ENCODE data around the gene ANKRD55. TPM values are rescaled to one million over a fixed set of nuclear protein-coding genes. Genes with fewer than 3 reads are reported as not detected.

The ANKRD55 gene
- total and polyA plus RNA-seq, 4 donors: 0.37 to 1.9 (median 1.4) TPM

DNA sequence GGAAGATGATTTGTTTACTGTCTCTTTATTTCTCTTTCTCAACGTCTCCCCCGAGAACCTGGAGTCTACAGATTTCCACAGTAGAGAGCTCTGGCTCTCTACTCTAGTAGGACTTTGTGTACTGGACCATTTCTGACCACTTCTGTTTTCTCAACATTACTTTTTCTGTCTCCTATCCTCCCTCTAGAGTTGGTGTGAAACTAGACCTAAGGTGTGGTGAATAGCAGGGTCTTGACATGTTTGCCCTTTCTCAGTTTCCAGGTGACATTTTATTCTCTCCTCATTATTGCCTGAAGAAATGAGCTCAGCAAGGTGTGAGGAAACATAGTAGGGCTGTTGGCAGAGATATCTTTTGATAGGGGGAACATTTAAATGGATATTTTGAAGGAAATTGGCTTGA lies 176.3 kb downstream of the ANKRD55 start:
- no peak for TF ChIP-seq NR2F2 (IDR thresholded peaks at IDR 0.05)
- TF ChIP-seq FOXA1 (IDR thresholded peaks at IDR 0.05): no peak
- no peak for TF ChIP-seq RXRA (IDR thresholded peaks at IDR 0.05)
- TF ChIP-seq, protein P1, sequence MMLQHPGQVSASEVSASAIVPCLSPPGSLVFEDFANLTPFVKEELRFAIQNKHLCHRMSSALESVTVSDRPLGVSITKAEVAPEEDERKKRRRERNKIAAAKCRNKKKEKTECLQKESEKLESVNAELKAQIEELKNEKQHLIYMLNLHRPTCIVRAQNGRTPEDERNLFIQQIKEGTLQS (IDR thresholded peaks at IDR 0.05): no peak
- TF ChIP-seq EGR1 (IDR thresholded peaks at IDR 0.05; ENCODE audit: low read depth in 2 of 2): no peak
- no peak for TF ChIP-seq GABPA (IDR thresholded peaks at IDR 0.05 in 1 of 2, conservative IDR thresholded peaks at IDR 0.05 in 1 of 2)
- no peak for TF ChIP-seq FOXA2 (IDR thresholded peaks at IDR 0.05)
- Histone ChIP-seq H3K36me3 (ENCODE audit: control insufficient read depth in 4 of 4, insufficient read depth in 3 of 4, low read depth in 1 of 4, low read length in 3 of 4) (no peaks in the 10 kb centered on the region), H3K4me3 (ENCODE audit: low read depth in 1 of 3, low read length in 3 of 3) (no peak overlapping the region), H3K9me3 (ENCODE audit: control insufficient read depth in 4 of 4, low read length in 3 of 4) (peaks cover 0 to 4% (median under 1%) of the 10 kb centered on the region in 4 donors), H3K27ac (ENCODE audit: low read depth in 1 of 2, low read length in 2 of 2) (no peak overlapping the region), H3K9ac (ENCODE audit: low read depth in 1 of 2, low read length in 2 of 2) (no peak overlapping the region), H3K27me3 (ENCODE audit: control insufficient read depth in 4 of 4, insufficient read depth in 4 of 4, low read length in 3 of 4) (no peaks in the 10 kb centered on the region), H3K4me1 (ENCODE audit: control insufficient read depth in 4 of 4, insufficient read depth in 4 of 4, low read length in 3 of 4) (peaks cover 0 to 21% (median 7%) of the 10 kb centered on the region in 4 donors)
- 98% methylated on average over 2 of the region's 2 CpGs for WGBS
- DNase-seq (ENCODE audit: low spot score): no peak

DNA sequence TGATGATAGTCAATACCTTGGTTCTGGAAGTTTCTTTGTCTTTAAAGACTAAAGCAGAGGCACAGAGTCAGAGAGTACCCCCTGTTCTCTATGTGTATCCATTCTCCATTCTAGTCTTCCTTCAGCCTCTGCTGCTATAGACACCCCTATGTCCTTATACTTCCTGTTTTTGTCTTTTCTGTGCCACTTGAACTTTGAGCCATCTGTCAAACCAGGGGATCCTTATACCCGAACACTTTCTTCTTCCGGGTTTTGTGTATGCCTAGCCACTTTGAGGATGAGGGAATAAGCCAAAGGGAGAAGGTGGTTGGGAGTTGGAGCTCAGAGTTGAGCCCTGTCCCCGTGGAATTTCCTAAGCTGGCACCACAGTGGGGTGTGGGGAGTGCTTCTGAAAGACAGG lies 177.3 kb downstream of the ANKRD55 start:
- Histone ChIP-seq H3K9ac (ENCODE audit: low read depth in 1 of 2, low read length in 2 of 2) (no peak overlapping the region), H3K4me3 (ENCODE audit: low read depth in 1 of 3, low read length in 3 of 3) (no peak overlapping the region), H3K4me1 (ENCODE audit: control insufficient read depth in 4 of 4, insufficient read depth in 4 of 4, low read length in 3 of 4) (peaks cover 0 to 24% (median 8%) of the 10 kb centered on the region in 4 donors), H3K36me3 (ENCODE audit: control insufficient read depth in 4 of 4, insufficient read depth in 3 of 4, low read depth in 1 of 4, low read length in 3 of 4) (no peaks in the 10 kb centered on the region), H3K27ac (ENCODE audit: low read depth in 1 of 2, low read length in 2 of 2) (no peak overlapping the region), H3K9me3 (ENCODE audit: control insufficient read depth in 4 of 4, low read length in 3 of 4) (peaks cover 0 to 4% (median under 1%) of the 10 kb centered on the region in 4 donors), H3K27me3 (ENCODE audit: control insufficient read depth in 4 of 4, insufficient read depth in 4 of 4, low read length in 3 of 4) (no peaks in the 10 kb centered on the region)
- WGBS: 69% methylated on average over 3 of the region's 3 CpGs
- no peak for DNase-seq (ENCODE audit: low spot score)
- TF ChIP-seq RXRA (IDR thresholded peaks at IDR 0.05): no peak
- TF ChIP-seq, protein P1 (IDR thresholded peaks at IDR 0.05): no peak
- no peak for TF ChIP-seq NR2F2 (IDR thresholded peaks at IDR 0.05)
- TF ChIP-seq JUND (IDR thresholded peaks at IDR 0.05): no peak
- TF ChIP-seq FOXA1 (IDR thresholded peaks at IDR 0.05): no peak
- TF ChIP-seq, protein P2, sequence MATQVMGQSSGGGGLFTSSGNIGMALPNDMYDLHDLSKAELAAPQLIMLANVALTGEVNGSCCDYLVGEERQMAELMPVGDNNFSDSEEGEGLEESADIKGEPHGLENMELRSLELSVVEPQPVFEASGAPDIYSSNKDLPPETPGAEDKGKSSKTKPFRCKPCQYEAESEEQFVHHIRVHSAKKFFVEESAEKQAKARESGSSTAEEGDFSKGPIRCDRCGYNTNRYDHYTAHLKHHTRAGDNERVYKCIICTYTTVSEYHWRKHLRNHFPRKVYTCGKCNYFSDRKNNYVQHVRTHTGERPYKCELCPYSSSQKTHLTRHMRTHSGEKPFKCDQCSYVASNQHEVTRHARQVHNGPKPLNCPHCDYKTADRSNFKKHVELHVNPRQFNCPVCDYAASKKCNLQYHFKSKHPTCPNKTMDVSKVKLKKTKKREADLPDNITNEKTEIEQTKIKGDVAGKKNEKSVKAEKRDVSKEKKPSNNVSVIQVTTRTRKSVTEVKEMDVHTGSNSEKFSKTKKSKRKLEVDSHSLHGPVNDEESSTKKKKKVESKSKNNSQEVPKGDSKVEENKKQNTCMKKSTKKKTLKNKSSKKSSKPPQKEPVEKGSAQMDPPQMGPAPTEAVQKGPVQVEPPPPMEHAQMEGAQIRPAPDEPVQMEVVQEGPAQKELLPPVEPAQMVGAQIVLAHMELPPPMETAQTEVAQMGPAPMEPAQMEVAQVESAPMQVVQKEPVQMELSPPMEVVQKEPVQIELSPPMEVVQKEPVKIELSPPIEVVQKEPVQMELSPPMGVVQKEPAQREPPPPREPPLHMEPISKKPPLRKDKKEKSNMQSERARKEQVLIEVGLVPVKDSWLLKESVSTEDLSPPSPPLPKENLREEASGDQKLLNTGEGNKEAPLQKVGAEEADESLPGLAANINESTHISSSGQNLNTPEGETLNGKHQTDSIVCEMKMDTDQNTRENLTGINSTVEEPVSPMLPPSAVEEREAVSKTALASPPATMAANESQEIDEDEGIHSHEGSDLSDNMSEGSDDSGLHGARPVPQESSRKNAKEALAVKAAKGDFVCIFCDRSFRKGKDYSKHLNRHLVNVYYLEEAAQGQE (IDR thresholded peaks at IDR 0.05): no peak
- TF ChIP-seq EGR1 (IDR thresholded peaks at IDR 0.05; ENCODE audit: low read depth in 2 of 2): no peak
- TF ChIP-seq HNF4G (IDR thresholded peaks at IDR 0.05): no peak
- TF ChIP-seq RAD21 (IDR thresholded peaks at IDR 0.05): no peak

DNA sequence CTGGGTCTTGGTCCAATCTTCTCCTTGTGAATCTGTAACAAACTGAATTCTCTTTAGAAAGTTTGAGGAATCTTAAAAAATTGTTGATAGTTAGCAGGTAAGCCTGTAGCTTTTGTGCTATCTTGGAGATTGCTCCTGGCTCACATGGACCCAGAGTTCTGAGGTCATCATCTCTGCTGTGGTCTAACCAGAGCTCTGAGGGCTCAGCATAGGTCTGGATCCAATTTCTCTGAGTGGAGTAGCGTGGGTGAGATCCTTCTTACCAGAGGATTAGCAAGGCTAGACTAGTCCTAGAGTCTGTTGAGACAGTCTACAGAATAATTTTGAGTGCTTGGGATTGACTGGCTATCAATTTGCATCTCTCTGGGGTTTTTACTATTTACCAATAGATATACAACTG lies 177.8 kb downstream of the ANKRD55 start:
- Histone ChIP-seq H3K9ac (ENCODE audit: low read depth in 1 of 2, low read length in 2 of 2) (no peak overlapping the region), H3K36me3 (ENCODE audit: control insufficient read depth in 4 of 4, insufficient read depth in 3 of 4, low read depth in 1 of 4, low read length in 3 of 4) (no peaks in the 10 kb centered on the region), H3K27me3 (ENCODE audit: control insufficient read depth in 4 of 4, insufficient read depth in 4 of 4, low read length in 3 of 4) (no peaks in the 10 kb centered on the region), H3K27ac (ENCODE audit: low read depth in 1 of 2, low read length in 2 of 2) (no peak overlapping the region), H3K4me3 (ENCODE audit: low read depth in 1 of 3, low read length in 3 of 3) (no peak overlapping the region), H3K9me3 (ENCODE audit: control insufficient read depth in 4 of 4, low read length in 3 of 4) (peaks cover 0 to 4% (median under 1%) of the 10 kb centered on the region in 4 donors), H3K4me1 (ENCODE audit: control insufficient read depth in 4 of 4, insufficient read depth in 4 of 4, low read length in 3 of 4) (peaks cover 0 to 26% (median 10%) of the 10 kb centered on the region in 4 donors)
- no peak for TF ChIP-seq GABPA (IDR thresholded peaks at IDR 0.05 in 1 of 2, conservative IDR thresholded peaks at IDR 0.05 in 1 of 2)
- TF ChIP-seq EGR1 (IDR thresholded peaks at IDR 0.05; ENCODE audit: low read depth in 2 of 2): no peak
- no peak for TF ChIP-seq RAD21 (IDR thresholded peaks at IDR 0.05)
- no peak for TF ChIP-seq RXRA (IDR thresholded peaks at IDR 0.05)
- TF ChIP-seq, protein P2 (IDR thresholded peaks at IDR 0.05): no peak
- 96% methylated on average over 1 of the region's 1 CpG for WGBS
- no peak for DNase-seq (ENCODE audit: low spot score)
